ENCODE data around the gene TOP1.

TOP1 gene

DNA sequence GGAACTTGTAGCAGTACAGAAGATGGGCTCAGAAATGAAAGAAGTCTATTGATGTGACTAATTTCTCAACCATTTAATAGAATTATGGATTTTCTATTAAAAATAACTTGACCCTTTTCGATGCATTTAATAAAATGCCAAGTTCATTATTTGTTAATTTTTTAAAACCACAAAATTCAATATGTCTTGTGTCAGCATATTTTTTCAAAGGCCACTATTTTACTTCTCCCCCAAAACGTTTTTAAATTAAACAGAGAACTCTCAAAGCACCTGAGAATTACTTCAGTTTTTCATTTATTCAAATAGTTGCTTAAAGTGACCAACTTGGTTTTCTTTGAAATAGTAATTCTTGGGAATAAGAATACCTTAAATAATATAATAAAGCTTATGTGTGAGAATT, 8.6 kb downstream of the TOP1 start:
- Mint-ChIP-seq H3K27ac (no peak overlapping the region), H3K36me3 (peaks cover 4% of the 10 kb centered on the region), H3K9me3 (no peaks in the 10 kb centered on the region), H3K4me1 (peaks cover 27% of the 10 kb centered on the region), H3K27me3 (no peaks in the 10 kb centered on the region), H3K4me3 (no peak overlapping the region)
- DNase-seq (ENCODE audit: low spot score in 2 of 2) (no peak), ATAC-seq (ENCODE audit: low read depth) (no peak)

DNA sequence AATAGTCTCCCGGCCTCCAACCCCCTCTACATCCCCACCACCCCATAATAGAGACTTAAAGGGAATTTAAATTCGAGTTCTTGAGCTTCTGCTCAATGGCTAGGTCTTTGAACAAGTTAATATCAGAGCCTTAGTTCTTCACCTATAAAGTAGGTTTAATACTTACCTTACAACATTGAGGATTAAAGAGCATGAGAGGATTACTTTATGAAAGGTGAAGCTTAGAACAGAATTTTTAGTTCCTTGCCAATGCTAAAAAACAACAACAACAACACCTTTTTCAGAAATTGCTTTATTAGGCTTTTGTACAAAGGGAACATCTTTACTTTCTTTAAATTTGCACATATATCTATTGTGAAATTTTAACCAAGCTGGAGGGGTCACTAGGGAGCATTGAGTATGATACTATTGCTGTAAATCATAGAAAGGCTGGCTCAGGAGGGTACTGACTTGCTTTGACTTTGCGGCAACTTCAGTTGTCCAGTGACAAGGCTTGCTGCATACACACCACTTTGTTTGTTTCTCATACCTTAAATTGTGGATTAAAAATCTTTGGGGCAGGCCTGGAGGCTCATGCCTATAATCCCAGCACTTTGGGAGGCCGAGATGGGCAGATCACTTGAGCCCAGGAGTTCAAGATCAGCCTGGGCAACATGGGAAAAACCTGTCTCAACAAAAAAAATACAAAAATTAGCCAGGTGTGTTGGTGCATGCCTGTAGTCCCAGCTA, 9.7 kb downstream of the TOP1 start:
- H3K9me3 Mint-ChIP-seq, result no peaks in the 10 kb centered on the region
- no peaks in the 10 kb centered on the region for H3K27me3 Mint-ChIP-seq
- H3K27ac Mint-ChIP-seq, result no peak overlapping the region
- no peak for ATAC-seq (ENCODE audit: low read depth)
- peaks cover 4% of the 10 kb centered on the region for H3K36me3 Mint-ChIP-seq
- no peak overlapping the region for H3K4me3 Mint-ChIP-seq
- H3K4me1 Mint-ChIP-seq, result peaks cover 26% of the 10 kb centered on the region
- DNase-seq (ENCODE audit: low spot score in 2 of 2), result no peak

DNA sequence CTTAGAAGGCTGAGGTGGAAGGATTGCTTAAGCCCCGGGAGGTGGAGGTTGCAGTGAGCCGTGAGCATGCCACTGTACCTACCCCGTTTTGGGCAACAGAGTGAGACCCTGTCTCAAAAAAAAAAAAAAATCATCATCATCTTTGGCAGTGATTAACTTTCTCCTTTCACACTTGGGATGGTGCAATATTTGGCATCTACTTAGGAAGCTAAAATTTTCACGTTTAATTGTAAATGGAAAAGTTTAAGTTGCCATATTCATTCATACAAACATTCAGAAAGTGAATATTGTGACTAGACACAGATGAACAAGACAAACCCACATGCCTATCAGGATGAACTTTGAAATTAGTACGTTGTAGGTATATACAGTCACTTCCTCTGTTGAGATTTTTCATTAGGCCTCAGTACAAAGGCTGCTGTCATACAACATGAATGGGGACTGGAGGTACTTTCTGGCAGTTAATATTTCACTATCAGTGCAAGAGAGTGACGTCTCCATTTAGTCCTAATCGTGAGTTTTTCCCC, 10.3 kb downstream of the TOP1 start:
- Mint-ChIP-seq H3K27me3 (no peaks in the 10 kb centered on the region), H3K36me3 (peaks cover 4% of the 10 kb centered on the region), H3K9me3 (no peaks in the 10 kb centered on the region), H3K4me3 (no peak overlapping the region), H3K4me1 (peaks cover 23% of the 10 kb centered on the region), H3K27ac (no peak overlapping the region)
- ATAC-seq (ENCODE audit: low read depth) (no peak), DNase-seq (ENCODE audit: low spot score in 2 of 2) (no peak)

DNA sequence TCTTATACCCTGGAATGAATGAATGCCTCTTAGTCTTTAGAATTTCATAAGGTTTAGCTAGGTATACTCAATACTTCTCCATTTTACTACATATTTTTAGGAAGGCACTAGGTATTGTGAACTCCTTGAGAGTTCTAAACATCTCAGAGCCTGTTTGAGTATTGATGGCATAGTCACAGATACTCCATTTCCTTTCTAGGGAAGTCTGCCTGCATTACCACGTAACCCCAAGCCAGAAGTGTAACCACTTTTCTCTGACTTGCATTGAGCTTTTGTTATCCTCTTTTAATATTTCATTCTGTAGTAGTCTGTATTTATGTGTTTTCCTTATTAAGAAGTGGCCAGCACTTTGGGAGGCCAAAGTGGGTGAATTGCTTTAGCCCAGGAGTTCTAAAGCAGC, 12.2 kb downstream of the TOP1 start:
- peaks cover 29% of the 10 kb centered on the region for H3K4me1 Mint-ChIP-seq
- no peaks in the 10 kb centered on the region for H3K9me3 Mint-ChIP-seq
- no peak overlapping the region for H3K4me3 Mint-ChIP-seq
- H3K36me3 Mint-ChIP-seq, result peaks cover 4% of the 10 kb centered on the region
- DNase-seq (ENCODE audit: low spot score in 2 of 2) (no peak), ATAC-seq (ENCODE audit: low read depth) (no peak)
- H3K27me3 Mint-ChIP-seq, result no peaks in the 10 kb centered on the region
- no peak overlapping the region for H3K27ac Mint-ChIP-seq

DNA sequence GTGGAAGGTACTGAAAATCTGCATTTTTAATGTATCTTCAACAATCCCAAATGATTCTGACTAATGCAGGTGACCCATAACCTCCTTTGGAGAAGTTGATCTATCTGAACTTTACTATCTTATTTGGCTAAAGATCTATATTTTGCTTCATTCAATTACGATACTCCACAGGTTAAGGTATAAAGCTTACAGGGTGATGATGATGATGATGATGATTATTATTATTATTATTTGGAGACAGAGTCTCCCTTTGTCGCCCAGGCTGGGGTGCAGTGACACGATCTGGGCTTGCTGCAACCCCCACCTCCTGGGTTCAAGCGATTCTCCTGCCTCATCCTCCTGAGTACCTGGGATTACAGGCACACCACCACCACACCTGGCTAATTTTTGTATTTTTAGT, 13.1 kb downstream of the TOP1 start:
- Mint-ChIP-seq H3K27me3 (no peaks in the 10 kb centered on the region), H3K4me1 (peaks cover 28% of the 10 kb centered on the region), H3K36me3 (no peaks in the 10 kb centered on the region), H3K9me3 (no peaks in the 10 kb centered on the region), H3K27ac (no peak overlapping the region), H3K4me3 (no peak overlapping the region)
- ATAC-seq (ENCODE audit: low read depth), result no peak
- DNase-seq (ENCODE audit: low spot score in 2 of 2), result no peak

DNA sequence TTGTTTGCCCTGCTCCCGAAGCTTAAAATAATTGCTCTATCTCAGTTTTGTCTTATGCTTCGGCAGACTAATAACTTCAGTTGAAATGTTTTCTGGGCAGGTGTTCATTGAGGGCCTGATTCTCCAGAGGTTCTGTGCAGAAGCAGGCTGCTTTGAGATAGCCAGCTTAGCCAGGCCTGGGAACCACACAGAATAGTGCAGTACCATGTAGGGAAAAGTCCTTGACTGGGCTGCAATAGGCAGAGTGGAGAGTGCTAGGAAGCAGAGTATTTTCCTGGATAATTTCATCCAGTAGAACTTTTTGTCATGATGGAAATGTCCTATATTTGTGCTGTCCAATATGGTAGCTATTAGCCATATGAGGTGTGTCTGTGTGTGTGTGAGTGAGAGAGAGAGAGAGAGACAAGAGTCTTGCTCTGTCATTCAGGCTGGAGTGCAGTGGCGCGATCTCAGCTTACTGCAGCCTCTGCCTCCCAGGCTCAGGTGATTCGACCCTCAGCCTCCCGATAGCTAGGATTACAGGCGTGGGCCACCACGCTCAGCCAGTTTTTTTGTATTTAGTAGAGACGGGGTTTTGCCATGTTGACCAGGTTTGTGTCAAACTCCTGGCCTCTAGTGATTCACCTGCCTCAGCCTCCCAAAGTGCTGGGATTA, 15.9 kb downstream of the TOP1 start:
- H3K27ac Mint-ChIP-seq, result no peak overlapping the region
- no peak overlapping the region for H3K4me3 Mint-ChIP-seq
- ATAC-seq (ENCODE audit: low read depth), result no peak

DNA sequence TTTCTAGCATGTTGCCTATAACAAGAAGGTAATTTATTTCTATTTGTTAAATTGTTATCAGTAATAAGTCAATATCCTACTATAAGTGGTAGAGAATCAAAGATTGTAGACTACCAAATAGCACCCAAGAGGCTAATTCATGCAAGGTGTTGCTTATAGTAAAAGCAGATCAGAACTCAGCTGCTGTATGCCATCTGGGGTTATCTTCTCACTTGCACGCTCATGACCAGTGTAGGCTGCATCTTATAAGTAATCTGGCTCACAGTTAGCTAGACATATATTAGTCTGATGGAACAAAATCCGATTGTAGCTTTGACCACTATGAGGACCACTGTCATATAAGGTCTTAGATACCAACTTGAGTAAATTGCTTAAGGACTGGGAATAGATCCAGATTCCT, 17.0 kb downstream of the TOP1 start:
- Mint-ChIP-seq H3K27me3 (no peaks in the 10 kb centered on the region), H3K36me3 (no peaks in the 10 kb centered on the region), H3K27ac (no peak overlapping the region), H3K4me3 (no peak overlapping the region), H3K9me3 (no peaks in the 10 kb centered on the region), H3K4me1 (peaks cover 48% of the 10 kb centered on the region)
- ATAC-seq (ENCODE audit: low read depth) (no peak), DNase-seq (ENCODE audit: low spot score in 2 of 2) (no peak)

More for the DNA sequence above, 15.9 kb downstream of the TOP1 start:
- H3K27me3 Mint-ChIP-seq, result no peaks in the 10 kb centered on the region
- DNase-seq (ENCODE audit: low spot score in 2 of 2), result no peak
- peaks cover 45% of the 10 kb centered on the region for H3K4me1 Mint-ChIP-seq
- H3K9me3 Mint-ChIP-seq, result no peaks in the 10 kb centered on the region
- no peaks in the 10 kb centered on the region for H3K36me3 Mint-ChIP-seq

DNA sequence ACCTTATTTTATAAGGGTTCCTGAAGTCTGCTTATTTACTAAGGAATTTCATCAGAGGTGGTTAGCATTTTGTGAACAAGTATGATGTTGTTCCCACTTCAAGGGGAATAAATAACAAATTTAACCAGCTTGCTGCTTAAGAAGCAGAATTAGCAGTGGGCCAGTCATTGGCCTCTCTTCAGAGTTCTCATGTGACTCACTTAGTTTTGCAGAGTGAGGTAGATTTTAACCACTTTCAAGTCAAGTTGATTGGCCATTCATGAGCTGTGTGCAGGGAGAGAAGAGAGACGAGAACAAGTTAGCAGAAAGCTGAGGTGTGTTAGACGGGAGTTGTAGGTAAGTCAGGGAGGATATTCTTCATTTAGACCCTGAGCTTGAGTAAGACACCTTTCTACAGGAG, 18.1 kb downstream of the TOP1 start:
- no peak for ATAC-seq (ENCODE audit: low read depth)
- no peak overlapping the region for H3K27ac Mint-ChIP-seq
- no peak for DNase-seq (ENCODE audit: low spot score in 2 of 2)
- no peaks in the 10 kb centered on the region for H3K36me3 Mint-ChIP-seq
- no peak overlapping the region for H3K4me3 Mint-ChIP-seq
- H3K4me1 Mint-ChIP-seq, result peaks cover 54% of the 10 kb centered on the region
- H3K9me3 Mint-ChIP-seq, result no peaks in the 10 kb centered on the region
- H3K27me3 Mint-ChIP-seq, result no peaks in the 10 kb centered on the region

DNA sequence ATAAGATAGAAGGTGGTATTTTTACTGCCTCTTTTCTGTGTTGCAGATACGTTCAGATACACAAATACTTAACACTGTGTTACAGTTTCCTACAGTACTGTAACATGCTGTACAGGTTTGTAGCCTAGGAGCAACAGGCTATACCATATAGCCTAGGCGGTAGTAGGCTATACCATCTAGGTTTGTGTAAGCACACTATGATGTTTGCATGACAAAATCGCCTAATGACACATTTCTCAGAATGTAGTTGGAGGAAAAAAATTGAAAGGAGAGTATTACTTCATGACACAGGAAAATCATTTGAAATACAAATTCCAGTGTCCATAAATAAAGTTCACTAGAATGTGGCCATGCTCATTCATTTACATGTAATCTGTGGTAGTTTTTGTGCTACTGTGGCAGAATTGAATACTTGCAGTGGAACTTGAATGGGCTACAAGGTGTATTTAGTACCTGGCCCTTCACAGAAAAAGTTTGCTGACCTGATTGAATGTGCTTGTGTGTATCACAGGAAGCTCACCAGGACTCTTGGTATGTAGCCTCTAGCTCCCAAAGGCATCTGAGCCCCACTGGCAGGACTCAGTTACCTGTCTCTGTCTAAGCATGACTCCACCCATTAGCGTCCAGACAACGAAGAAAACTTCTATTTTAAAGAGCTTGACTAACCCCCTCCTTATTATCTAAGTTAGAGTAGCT, 18.8 kb downstream of the TOP1 start:
- Mint-ChIP-seq H3K4me3 (peak overlapping the region; percentile 63), H3K36me3 (no peaks in the 10 kb centered on the region), H3K27me3 (no peaks in the 10 kb centered on the region), H3K4me1 (peaks cover 58% of the 10 kb centered on the region), H3K27ac (peak overlapping the region; percentile 65), H3K9me3 (no peaks in the 10 kb centered on the region)
- peak in 1 of 2 donors; percentile 15 for DNase-seq (ENCODE audit: low spot score in 2 of 2)
- no peak for ATAC-seq (ENCODE audit: low read depth)

DNA sequence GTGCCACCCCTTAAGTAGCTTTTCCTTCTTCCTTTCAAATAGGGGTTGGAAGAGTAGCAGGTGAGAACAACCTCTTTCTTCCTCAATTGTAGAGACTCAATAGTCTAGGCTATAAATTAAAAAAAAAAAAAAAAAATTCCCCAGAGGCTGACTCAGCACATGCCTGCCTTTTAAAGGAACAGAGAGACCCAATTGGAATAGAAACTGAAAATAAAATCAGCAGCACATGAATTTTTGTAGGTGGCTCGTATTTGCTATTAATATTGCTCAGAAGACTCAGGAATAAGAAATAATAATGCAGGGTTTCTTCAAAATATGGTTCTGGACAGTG, 19.3 kb downstream of the TOP1 start:
- peak overlapping the region; percentile 63 for H3K4me3 Mint-ChIP-seq
- H3K4me1 Mint-ChIP-seq, result peaks cover 56% of the 10 kb centered on the region
- H3K9me3 Mint-ChIP-seq, result no peaks in the 10 kb centered on the region
- H3K27ac Mint-ChIP-seq, result peak overlapping the region; percentile 65
- H3K27me3 Mint-ChIP-seq, result no peaks in the 10 kb centered on the region
- DNase-seq (ENCODE audit: low spot score in 2 of 2) (peak in 1 of 2 donors; percentile 59), ATAC-seq (ENCODE audit: low read depth) (peak; percentile 78)
- no peaks in the 10 kb centered on the region for H3K36me3 Mint-ChIP-seq

DNA sequence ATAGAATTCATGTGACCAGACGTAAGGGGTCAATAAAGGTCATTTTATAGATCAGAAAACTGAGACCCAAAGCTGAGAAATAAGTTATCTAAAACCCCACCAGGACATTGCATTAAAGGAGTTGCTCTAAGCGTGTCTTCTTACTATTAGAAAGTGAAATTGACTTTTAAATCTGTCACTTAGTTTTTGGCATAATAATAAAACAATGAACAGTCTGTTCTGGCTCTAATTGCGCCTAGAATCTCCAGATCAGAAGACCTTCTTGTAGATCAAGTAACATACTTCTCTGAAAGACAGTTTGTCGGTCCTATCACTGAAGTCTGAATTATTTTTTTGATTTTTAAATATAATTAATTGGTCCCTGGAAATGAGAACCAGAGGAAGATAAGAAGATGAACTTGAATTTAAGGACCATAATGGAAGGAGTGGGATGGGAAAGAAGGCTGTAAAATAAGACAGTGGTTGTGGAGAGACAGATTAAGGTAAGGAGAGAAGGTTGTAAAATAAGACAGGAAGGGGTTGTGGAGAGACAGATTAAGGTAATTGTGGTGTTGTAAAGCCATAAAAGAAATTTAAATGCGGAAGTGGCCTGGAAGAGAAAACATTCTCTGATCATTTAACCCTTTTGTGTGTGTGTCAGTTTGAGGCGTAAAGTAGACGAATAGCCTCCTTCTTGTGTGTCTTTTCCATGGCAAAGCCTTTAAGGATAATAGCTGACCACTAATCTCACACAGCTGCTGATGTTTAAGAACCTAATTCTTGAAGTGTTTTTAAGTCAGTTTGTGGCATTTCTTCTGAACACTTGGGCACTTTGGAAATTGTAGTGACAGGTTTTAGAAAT, 20.1 kb downstream of the TOP1 start:
- peak; percentile 28 for ATAC-seq (ENCODE audit: low read depth)
- Mint-ChIP-seq H3K36me3 (no peaks in the 10 kb centered on the region), H3K27ac (peak overlapping the region; percentile 65)

DNA sequence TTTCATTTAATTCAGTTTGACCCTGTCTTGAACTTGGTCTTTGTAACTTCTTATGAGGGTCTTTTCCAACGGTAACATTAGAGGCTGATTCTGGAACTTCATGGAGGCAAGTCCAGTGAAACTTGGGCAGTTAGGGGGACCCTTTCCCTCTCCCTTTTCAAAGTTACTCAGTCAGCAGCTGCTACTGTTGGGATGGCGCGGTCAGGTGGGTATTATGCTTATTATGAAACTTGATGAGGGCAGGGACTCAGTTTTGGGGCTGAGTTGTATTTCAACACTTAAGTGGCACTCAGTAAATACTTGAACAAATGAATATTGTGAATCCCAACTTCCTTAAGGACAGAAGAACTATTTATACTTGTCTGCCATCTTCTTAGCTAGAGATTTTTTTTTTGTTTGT, 20.8 kb downstream of the TOP1 start:
- DNase-seq (ENCODE audit: low spot score in 2 of 2) (no peak), ATAC-seq (ENCODE audit: low read depth) (no peak)
- H3K27ac Mint-ChIP-seq, result peak overlapping the region; percentile 56
- peaks cover 3% of the 10 kb centered on the region for H3K9me3 Mint-ChIP-seq
- no peaks in the 10 kb centered on the region for H3K27me3 Mint-ChIP-seq
- H3K4me3 Mint-ChIP-seq, result no peak overlapping the region
- peaks cover 4% of the 10 kb centered on the region for H3K36me3 Mint-ChIP-seq
- H3K4me1 Mint-ChIP-seq, result peaks cover 62% of the 10 kb centered on the region

More for the DNA sequence above, 20.1 kb downstream of the TOP1 start:
- Mint-ChIP-seq H3K4me1 (peaks cover 59% of the 10 kb centered on the region), H3K9me3 (no peaks in the 10 kb centered on the region), H3K27me3 (no peaks in the 10 kb centered on the region), H3K4me3 (peak overlapping the region; percentile 73)
- DNase-seq (ENCODE audit: low spot score in 2 of 2), result no peak

DNA sequence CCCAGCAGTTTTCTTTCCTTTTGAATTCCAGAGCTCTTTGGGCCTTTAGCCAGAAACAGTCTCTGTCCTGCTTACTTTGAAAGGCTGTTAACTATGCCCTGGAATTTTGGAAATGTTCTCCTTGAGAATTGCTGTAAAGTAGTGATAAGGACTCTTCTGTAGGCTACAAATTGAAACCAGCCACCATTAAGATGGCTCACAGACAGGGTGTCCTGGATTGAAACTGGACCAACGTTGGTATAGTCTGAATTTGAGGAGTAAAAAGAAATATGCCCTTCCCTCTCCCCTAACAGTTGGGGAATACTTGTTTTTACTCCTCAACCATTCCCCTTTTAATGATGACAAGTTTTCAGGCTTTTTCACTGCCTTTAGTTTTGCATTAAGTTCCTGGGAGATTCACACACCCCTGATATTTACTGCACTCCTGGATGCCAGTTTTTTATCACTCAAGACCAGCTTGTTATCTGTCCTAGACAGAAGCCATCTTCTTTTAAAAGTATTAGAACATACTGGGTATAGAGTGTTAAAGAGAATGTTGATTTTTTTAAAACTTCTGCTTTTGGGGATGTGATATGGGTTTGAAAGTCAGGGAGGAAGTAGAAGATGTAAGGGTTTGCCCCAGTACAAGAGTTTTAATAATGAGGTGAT, 21.9 kb downstream of the TOP1 start:
- Mint-ChIP-seq H3K27me3 (no peaks in the 10 kb centered on the region), H3K4me3 (peak overlapping the region; percentile 31), H3K9me3 (peaks cover 3% of the 10 kb centered on the region), H3K4me1 (peaks cover 61% of the 10 kb centered on the region), H3K36me3 (peaks cover 4% of the 10 kb centered on the region), H3K27ac (peak overlapping the region; percentile 79)
- no peak for DNase-seq (ENCODE audit: low spot score in 2 of 2)
- peak; percentile 68 for ATAC-seq (ENCODE audit: low read depth)

Measured in memory B cell (primary cell).